ENCODE measurements around the gene C2orf68.
"Not testable (repeated sequence)": the region's sequence is repeated elsewhere in the genome, so short reads cannot be mapped to it uniquely, and the experiment has no call there.

Gene C2orf68

DNA sequence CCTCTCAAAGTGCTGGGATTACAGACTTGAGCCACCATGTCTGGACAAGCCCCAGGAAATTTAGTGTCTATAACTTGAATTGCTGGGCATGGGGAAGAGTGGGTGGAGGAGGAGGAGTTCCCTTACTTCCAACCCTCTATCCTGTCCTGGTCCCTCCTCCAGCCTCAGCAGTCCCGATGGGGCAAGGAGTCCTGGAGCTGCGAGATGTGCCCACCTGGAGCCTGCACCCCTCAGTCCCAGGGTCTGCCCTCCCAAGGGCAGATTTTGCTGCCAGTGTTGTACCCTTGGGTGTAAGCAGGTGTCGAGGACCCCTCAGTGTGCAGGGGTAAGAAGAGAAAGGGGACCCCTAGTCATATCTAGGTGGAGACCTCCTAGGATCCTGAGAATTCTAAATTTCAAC is 31.7 kb downstream of the C2orf68 start:
- no peak for DNase-seq (ENCODE audit: low spot score in 2 of 2)
- H3K36me3 Mint-ChIP-seq (ENCODE audit: insufficient read depth), result peaks cover 33% of the 10 kb centered on the region

DNA sequence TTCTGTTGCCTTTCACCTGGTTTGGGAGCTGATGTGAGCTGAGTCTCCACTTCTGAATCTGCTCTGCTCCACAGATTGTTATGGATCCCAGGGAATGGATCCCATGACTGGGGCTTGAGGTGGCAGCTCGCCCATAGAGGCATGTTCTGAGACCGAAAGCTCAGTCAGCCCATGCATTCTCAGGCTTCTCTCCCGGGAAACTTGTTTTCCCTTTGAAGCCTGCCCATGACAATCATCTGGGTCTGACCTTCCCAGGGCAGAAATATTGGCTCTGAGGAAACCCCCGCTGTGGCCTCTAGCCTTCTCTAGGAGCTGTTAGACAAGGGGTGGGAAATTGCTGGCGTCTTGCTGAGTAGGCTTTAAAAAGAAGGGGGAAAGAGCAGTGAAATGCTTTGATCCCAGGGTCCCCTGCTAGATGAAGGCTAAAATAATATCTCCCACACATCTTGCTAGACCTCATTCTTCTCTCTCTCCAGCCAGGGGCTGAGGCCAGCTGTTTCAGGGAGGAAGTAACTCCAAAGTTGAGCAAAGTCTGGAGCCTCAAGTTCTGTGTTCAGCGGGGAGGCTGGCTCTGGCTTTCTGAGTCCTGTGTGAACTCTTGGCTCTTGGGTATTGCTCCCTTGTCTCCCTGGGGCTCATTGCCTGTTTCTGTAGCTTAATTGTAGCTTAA is 32.5 kb downstream of the C2orf68 start:
- DNase-seq (ENCODE audit: low spot score in 2 of 2), result no peak
- peaks cover 31% of the 10 kb centered on the region for H3K36me3 Mint-ChIP-seq (ENCODE audit: insufficient read depth)
- no peak for ATAC-seq (replicated peaks; ENCODE audit: extremely low read depth, poor library complexity, severe bottlenecking)
- peak overlapping the region; percentile 95 for H3K4me3 Mint-ChIP-seq
- no peaks in the 10 kb centered on the region for H3K27me3 Mint-ChIP-seq
- H3K27ac Mint-ChIP-seq (ENCODE audit: low read depth), result peak overlapping the region; percentile 94
- peaks cover 46% of the 10 kb centered on the region for H3K4me1 Mint-ChIP-seq
- H3K9me3 Mint-ChIP-seq, result no peaks in the 10 kb centered on the region

More for the DNA sequence above, 31.7 kb downstream of the C2orf68 start:
- no peaks in the 10 kb centered on the region for H3K27me3 Mint-ChIP-seq
- peak overlapping the region; percentile 95 for H3K4me3 Mint-ChIP-seq
- H3K4me1 Mint-ChIP-seq, result peaks cover 52% of the 10 kb centered on the region
- ATAC-seq (replicated peaks; ENCODE audit: extremely low read depth, poor library complexity, severe bottlenecking), result no peak
- H3K9me3 Mint-ChIP-seq, result no peaks in the 10 kb centered on the region
- peak overlapping the region; percentile 44 for H3K27ac Mint-ChIP-seq (ENCODE audit: low read depth)

DNA sequence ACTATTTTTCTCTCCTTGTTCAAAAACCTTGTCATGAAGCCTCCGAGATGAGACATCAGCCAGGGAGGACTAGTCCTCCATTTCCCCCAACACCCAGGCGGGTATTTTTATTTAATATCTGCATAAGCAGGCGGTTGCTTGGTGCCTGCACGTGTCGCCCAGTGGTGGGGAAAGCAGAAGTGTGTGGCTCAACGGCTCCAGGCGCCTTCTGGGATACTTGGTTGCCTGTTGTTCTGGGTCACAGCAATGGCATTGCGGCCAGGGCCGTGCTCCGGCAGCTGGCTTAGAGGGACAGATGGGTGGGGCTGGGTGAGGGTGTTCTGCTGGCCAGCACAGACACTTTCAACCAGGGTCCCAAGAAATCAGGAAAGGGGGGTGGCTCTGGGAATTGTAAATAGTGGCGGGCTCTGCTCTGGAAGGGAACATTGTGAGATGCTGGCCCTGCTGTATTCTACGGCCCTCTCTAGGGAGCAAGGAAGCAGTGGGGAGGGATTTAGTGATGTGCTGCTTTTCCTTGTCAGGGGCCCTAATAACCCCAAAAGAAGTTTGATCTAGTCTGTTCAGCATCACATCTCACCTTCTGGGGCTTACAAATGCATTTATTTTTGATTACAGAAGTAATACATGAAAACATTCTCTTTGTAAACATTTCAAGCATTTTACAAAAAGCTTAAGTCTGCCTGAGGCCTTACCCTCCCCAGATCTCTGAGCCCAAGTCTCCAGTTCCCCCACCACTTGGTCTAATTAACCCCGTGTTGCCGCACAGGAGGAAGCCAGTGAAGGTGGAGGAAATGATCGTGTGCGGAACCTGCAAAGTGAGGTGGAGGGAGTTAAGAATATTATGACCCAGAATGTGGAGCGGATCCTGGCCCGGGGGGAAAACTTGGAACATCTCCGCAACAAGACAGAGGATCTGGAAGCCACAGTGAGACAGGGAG is 33.4 kb downstream of the C2orf68 start:
- peak overlapping the region; percentile 94 for H3K27ac Mint-ChIP-seq (ENCODE audit: low read depth)
- ATAC-seq (replicated peaks; ENCODE audit: extremely low read depth, poor library complexity, severe bottlenecking) (peak; percentile 71), DNase-seq (ENCODE audit: low spot score in 2 of 2) (no peak)
- H3K27me3 Mint-ChIP-seq, result no peaks in the 10 kb centered on the region
- peaks cover 43% of the 10 kb centered on the region for H3K4me1 Mint-ChIP-seq
- H3K9me3 Mint-ChIP-seq, result no peaks in the 10 kb centered on the region
- peak overlapping the region; percentile 95 for H3K4me3 Mint-ChIP-seq
- H3K36me3 Mint-ChIP-seq (ENCODE audit: insufficient read depth), result peaks cover 30% of the 10 kb centered on the region

DNA sequence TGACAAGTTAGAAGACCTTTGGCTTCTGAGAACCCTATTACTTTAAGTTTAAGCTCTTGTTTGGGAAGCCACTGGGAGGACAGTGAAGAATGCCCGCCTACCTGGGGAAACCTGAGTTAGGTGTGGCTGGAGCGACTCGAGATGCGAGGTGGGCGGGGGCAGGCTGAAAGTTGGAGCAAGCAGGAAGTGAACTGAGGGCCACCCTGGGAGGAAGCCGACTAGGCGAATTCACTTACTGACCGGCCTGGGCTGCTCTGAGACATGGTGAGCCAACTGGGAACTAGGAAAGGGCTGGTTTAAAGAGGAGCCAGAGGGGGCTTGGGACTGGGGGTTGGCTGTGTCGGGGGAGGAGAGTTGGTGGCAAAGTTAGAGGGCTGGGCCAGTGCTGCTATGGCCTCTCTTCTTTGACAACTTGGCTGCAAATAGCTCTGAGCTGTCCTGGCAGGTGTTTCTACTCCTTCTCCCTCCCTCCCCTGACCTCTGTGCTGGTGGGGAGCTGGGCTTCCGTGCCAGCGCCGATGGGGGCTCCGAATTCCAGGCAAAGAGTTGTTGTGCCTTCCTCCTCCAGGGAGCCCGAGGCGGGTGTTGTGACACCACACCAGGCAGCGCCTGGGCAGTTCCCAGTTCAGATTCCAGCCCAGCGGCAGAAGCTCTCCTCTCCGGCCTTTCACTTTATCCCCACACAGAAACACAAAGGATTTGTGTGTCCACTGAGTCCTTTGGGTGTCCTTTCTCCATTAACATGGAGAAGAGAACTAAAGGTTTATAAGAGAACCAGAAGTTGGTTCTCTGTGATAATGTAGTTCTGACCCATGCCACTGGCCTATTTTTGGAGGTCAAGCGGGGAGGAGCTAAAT is 34.3 kb downstream of the C2orf68 start, which contains the start of gene VAMP8:
Gene VAMP8 (plus strand): TSS at position 201 of the 857 bp plus-strand sequence. CDS start 61 bp downstream, at position 262.
- Mint-ChIP-seq H3K27me3 (no peaks in the 10 kb centered on the region), H3K27ac (ENCODE audit: low read depth) (peak within 1 kb of the TSS; percentile 94), H3K36me3 (ENCODE audit: insufficient read depth) (peaks cover 27% of the 10 kb centered on the region), H3K9me3 (no peaks in the 10 kb centered on the region), H3K4me3 (peak within 1 kb of the TSS; percentile 95), H3K4me1 (peaks cover 38% of the 10 kb centered on the region)
- ATAC-seq (replicated peaks; ENCODE audit: extremely low read depth, poor library complexity, severe bottlenecking), result peak; percentile 71
- DNase-seq (ENCODE audit: low spot score in 2 of 2), result peak in 1 of 2 donors; percentile 34

DNA sequence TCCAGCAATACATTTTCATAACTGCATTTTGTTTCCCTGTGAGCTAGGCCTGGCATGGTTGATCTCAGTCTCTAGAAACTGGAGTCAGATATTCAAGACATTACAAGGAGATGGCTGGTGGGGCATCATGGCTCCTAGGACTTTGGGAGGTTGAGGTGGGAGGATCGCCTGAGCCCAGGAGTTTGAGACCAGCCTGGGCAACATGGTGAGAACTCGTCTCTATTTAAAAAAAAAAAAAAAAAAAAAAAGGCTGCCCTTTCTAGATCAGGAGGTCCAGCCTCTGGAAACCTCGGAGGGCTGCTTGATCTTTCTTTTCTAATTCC is 34.8 kb downstream of the C2orf68 start:
- ATAC-seq (replicated peaks; ENCODE audit: extremely low read depth, poor library complexity, severe bottlenecking) (no peak), DNase-seq (ENCODE audit: low spot score in 2 of 2) (no peak)
- peak overlapping the region; percentile 95 for H3K4me3 Mint-ChIP-seq
- peak overlapping the region; percentile 94 for H3K27ac Mint-ChIP-seq (ENCODE audit: low read depth)
- peaks cover 35% of the 10 kb centered on the region for H3K4me1 Mint-ChIP-seq
- peaks cover 25% of the 10 kb centered on the region for H3K36me3 Mint-ChIP-seq (ENCODE audit: insufficient read depth)
- H3K27me3 Mint-ChIP-seq, result no peaks in the 10 kb centered on the region
- H3K9me3 Mint-ChIP-seq, result no peaks in the 10 kb centered on the region

DNA sequence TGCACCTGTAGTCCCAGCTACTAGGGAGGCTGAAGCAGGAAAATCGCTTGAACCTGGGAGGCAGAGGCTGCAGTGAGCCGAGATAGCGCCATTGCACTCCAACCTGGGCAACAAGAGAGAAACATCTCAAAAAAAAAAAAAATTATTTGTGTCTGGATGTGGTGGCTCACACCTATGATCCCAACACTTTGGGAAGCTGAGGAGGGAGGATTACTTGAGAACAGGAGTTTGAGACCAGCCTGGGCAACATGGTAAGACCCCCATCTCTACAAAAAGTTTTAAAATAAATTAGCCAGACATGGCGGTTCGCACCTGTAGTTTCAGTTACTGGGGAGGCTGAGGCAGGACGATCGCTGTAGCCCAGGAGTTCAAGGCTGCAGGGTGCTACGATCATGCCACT is 36.1 kb downstream of the C2orf68 start:
- H3K4me1 Mint-ChIP-seq, result peaks cover 30% of the 10 kb centered on the region
- no peak overlapping the region for H3K27ac Mint-ChIP-seq (ENCODE audit: low read depth)
- ATAC-seq (replicated peaks; ENCODE audit: extremely low read depth, poor library complexity, severe bottlenecking) (no peak), DNase-seq (ENCODE audit: low spot score in 2 of 2) (no peak)
- H3K27me3 Mint-ChIP-seq, result no peaks in the 10 kb centered on the region
- H3K9me3 Mint-ChIP-seq, result no peaks in the 10 kb centered on the region
- H3K36me3 Mint-ChIP-seq (ENCODE audit: insufficient read depth), result peaks cover 15% of the 10 kb centered on the region
- H3K4me3 Mint-ChIP-seq, result no peak overlapping the region

DNA sequence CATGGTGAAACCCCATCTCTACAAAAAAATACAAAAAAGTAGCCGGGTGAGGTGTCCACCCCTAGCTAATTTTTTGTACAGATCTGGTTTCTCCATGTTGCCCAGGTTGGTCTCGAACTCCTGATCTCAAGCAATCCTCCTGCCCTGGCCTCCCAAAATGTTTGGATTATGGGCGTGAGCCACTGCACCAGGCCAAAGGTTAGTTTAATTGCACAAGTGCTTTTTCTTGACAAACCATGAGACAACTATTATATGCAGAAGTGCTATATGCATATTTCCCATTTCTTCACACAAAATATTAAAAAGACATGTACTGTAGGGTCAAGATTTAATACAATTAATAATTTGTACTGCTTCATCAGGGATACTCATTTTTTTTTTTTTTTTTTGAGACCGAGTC is 45.6 kb downstream of the C2orf68 start:
- DNase-seq (ENCODE audit: low spot score in 2 of 2) (no peak), ATAC-seq (replicated peaks; ENCODE audit: extremely low read depth, poor library complexity, severe bottlenecking) (no peak)
- H3K9me3 Mint-ChIP-seq, result no peaks in the 10 kb centered on the region
- H3K4me1 Mint-ChIP-seq, result no peaks in the 10 kb centered on the region
- H3K27me3 Mint-ChIP-seq, result no peaks in the 10 kb centered on the region
- H3K27ac Mint-ChIP-seq (ENCODE audit: low read depth), result no peak overlapping the region
- no peak overlapping the region for H3K4me3 Mint-ChIP-seq
- H3K36me3 Mint-ChIP-seq (ENCODE audit: insufficient read depth), result peaks cover 5% of the 10 kb centered on the region

DNA sequence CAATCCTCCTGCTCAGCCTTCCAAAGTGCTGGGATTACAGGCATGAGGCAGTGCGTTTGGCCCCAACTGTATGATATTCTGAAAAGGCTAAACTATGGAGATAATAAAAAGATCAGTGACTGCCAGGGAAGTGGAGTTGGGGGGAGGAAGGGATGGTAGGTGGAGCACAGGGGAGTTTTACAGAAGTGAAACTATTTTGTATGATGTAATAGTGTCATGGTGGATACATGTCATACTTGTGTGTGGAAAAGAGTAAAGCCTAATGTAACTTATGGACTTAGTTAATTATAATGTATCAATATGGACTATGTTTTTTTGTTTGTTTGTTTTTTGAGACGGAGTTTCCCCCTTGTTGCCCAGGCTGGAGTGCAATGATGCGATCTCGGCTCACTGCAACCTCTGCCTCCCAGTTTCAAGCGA is 47.7 kb downstream of the C2orf68 start:
- H3K9me3 Mint-ChIP-seq, result no peaks in the 10 kb centered on the region
- ATAC-seq (replicated peaks; ENCODE audit: extremely low read depth, poor library complexity, severe bottlenecking), result no peak
- no peak for DNase-seq (ENCODE audit: low spot score in 2 of 2)
- H3K4me3 Mint-ChIP-seq, result no peak overlapping the region
- H3K27ac Mint-ChIP-seq (ENCODE audit: low read depth), result no peak overlapping the region
- H3K27me3 Mint-ChIP-seq, result no peaks in the 10 kb centered on the region
- peaks cover 9% of the 10 kb centered on the region for H3K36me3 Mint-ChIP-seq (ENCODE audit: insufficient read depth)
- H3K4me1 Mint-ChIP-seq, result peaks cover 18% of the 10 kb centered on the region

DNA sequence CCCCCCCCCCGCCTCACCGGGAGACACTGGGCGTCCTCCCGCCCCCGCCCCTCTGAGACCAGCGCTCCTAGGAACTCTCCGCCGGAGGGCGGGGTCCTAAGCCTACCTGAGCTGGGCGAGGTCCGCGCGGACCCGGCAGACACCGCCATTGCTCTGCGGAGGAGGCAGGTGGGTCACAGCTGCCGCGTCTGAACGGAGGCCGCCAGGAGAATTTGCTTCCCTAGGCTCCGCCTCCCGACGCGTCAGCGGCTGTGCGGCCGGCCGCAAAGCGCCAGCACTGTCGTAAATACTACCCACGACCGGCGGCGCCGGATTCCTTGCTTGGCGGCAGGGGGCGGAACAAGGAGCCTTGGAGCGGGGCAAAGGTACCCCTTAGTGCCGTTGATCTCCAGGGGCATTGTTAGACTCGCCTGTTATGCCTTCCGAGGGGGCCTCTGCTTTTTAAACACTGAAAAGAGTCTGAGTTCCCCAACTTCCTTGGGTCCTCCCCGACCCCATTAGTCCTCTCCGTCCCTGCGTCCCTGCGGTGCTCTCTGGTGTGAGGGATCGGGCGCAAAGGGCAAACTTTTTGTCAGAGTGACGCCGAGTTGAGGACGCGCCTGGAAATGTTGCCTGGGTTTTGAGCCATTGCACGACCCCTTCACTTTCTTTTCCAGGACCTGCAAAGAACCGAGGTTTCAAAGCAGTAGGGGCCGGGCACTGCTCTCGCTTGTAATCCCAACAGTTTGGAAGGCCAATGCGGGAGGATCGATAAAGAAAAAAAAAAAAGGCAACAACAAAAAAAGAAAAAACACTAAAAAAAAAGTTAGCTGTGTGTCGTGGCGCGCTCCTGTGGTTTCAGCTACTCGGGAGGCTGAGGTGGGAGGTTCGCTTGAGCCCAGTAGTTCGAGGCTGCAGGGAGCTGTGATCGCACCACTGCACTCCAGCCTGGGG is 50.3 kb downstream of the C2orf68 start, which contains the start of gene GGCX:
Gene GGCX (minus strand): TSS at position 214 of the 933 bp plus-strand sequence. CDS start 65 bp downstream, at position 149.
- H3K27ac Mint-ChIP-seq (ENCODE audit: low read depth), result peak within 1 kb of the TSS; percentile 96
- no peaks in the 10 kb centered on the region for H3K27me3 Mint-ChIP-seq
- H3K9me3 Mint-ChIP-seq, result no peaks in the 10 kb centered on the region
- peaks cover 9% of the 10 kb centered on the region for H3K36me3 Mint-ChIP-seq (ENCODE audit: insufficient read depth)
- DNase-seq (ENCODE audit: low spot score in 2 of 2) (peak; percentile 71 to 83), ATAC-seq (replicated peaks; ENCODE audit: extremely low read depth, poor library complexity, severe bottlenecking) (peak; percentile 93)
- peak within 1 kb of the TSS; percentile 93 for H3K4me3 Mint-ChIP-seq
- H3K4me1 Mint-ChIP-seq, result peaks cover 18% of the 10 kb centered on the region

DNA sequence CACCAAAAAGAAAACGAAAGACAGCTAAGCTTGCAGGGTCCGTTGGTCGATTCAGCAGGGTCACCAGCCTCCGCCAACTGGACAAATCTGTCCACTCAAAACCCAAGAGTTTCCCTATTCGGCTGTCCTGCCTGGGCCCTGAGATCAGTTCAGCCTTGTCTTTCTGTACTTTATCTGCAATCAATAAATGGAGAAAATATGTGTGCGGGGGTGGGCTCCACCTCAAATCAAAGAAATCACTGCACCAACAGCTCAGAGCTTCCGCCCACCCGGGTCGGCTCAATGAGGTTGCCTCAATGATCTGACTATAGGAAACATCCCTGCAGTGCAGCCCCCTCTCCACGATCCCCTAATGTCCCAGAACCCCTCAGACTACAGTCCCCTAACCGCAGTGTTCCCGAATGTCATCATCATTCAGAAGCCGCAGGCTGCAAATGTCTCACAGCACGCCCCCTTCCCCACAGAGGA is 51.0 kb downstream of the C2orf68 start:
- Mint-ChIP-seq H3K9me3 (no peaks in the 10 kb centered on the region), H3K4me1 (peaks cover 18% of the 10 kb centered on the region), H3K27ac (ENCODE audit: low read depth) (peak overlapping the region; percentile 96), H3K4me3 (peak overlapping the region; percentile 93), H3K27me3 (no peaks in the 10 kb centered on the region), H3K36me3 (ENCODE audit: insufficient read depth) (peaks cover 9% of the 10 kb centered on the region)
- DNase-seq (ENCODE audit: low spot score in 2 of 2) (no peak), ATAC-seq (replicated peaks; ENCODE audit: extremely low read depth, poor library complexity, severe bottlenecking) (peak; percentile 12)

DNA sequence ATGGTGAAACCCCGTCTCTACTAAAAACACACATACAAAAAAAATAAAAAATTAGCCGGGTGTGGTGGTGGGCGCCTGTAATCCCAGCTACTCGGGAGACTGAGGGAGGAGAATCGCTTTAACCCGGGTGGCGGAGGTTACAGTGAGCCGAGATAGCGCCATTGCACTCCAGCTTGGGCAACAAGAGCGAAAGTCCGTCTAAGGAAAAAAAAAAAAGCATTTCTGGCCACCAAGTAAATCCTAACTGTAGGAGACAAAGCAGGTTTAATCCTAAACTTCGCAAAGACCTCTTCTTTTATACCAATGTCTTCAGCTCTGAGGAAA is 51.5 kb downstream of the C2orf68 start:
- not testable (repeated sequence) for ATAC-seq (replicated peaks; ENCODE audit: extremely low read depth, poor library complexity, severe bottlenecking); H3K36me3 Mint-ChIP-seq (ENCODE audit: insufficient read depth); H3K9me3 Mint-ChIP-seq; DNase-seq (ENCODE audit: low spot score in 2 of 2); H3K27me3 Mint-ChIP-seq
- peaks cover 18% of the 10 kb centered on the region for H3K4me1 Mint-ChIP-seq
- H3K4me3 Mint-ChIP-seq, result peak overlapping the region; percentile 93
- H3K27ac Mint-ChIP-seq (ENCODE audit: low read depth), result peak overlapping the region; percentile 96
